Muscle layer of colon (tissue), 2 donors: Measurements from ENCODE around the gene OAS2.

ENCODE experiments used
- H3K27ac ChIP-seq: one replicate; pipeline ENCODE4 v1.7.0; 2013; ENCODE audit warnings: low read depth, mild to moderate bottlenecking, low read length, moderate library complexity
- H3K27me3 ChIP-seq, 2 donors: one replicate each; pipeline ENCODE4 v1.7.0; 2013; ENCODE audit warnings: low read length in 2 of 2, mild to moderate bottlenecking in 2 of 2; ENCODE audit not compliant: insufficient read depth in 2 of 2, control insufficient read depth in 1 of 2
- H3K36me3 ChIP-seq: one replicate; pipeline ENCODE4 v1.7.0; 2013; ENCODE audit warnings: mild to moderate bottlenecking, low read length; ENCODE audit not compliant: insufficient read depth
- H3K4me1 ChIP-seq: one replicate; pipeline ENCODE4 v1.7.0; 2013; ENCODE audit warnings: mild to moderate bottlenecking, low read length; ENCODE audit not compliant: insufficient read depth
- H3K4me3 ChIP-seq, 2 donors: one replicate each; pipeline ENCODE4 v1.7.0; 2013; ENCODE audit warnings: low read length in 2 of 2, low read depth in 1 of 2, mild to moderate bottlenecking in 1 of 2, moderate library complexity in 1 of 2
- H3K9ac ChIP-seq: one replicate; pipeline ENCODE4 v1.7.0; 2013; ENCODE audit warnings: low read length
- H3K9me3 ChIP-seq: one replicate; pipeline ENCODE4 v1.7.0; 2013; ENCODE audit warnings: mild to moderate bottlenecking, low read length
- donor health status: abdominal sarcoma.
- donor health status: Adenocarcinoma of cecum.

Gene OAS2

GRCh38 chr12:113039911-113040445 is 61.7 kb downstream of the OAS2 start:
- Histone ChIP-seq H3K9me3 (no peaks in the 10 kb centered on the region), H3K36me3 (no peaks in the 10 kb centered on the region), H3K9ac (no peak overlapping the region), H3K4me1 (no peaks in the 10 kb centered on the region), H3K27ac (no peak overlapping the region), H3K4me3 (no peak overlapping the region), H3K27me3 (no peaks in the 10 kb centered on the region)

- Histone ChIP-seq H3K27me3 (no peaks in the 10 kb centered on the region), H3K27ac (no peak overlapping the region), H3K9me3 (no peaks in the 10 kb centered on the region), H3K9ac (no peak overlapping the region), H3K36me3 (no peaks in the 10 kb centered on the region), H3K4me1 (no peaks in the 10 kb centered on the region), H3K4me3 (no peak overlapping the region)
These were observed 62.4 kb downstream of the OAS2 start for GRCh38 chr12:113040722-113041171.

GRCh38 chr12:113041560-113041959 is 63.2 kb downstream of the OAS2 start:
- Histone ChIP-seq H3K4me3 (no peak overlapping the region), H3K27me3 (no peaks in the 10 kb centered on the region), H3K4me1 (no peaks in the 10 kb centered on the region), H3K27ac (no peak overlapping the region), H3K9ac (no peak overlapping the region), H3K36me3 (no peaks in the 10 kb centered on the region), H3K9me3 (no peaks in the 10 kb centered on the region)

GRCh38 chr12:113043240-113043639 is 64.9 kb downstream of the OAS2 start:
- no peak overlapping the region for H3K9ac ChIP-seq
- H3K4me3 ChIP-seq, result no peak overlapping the region
- H3K4me1 ChIP-seq, result no peaks in the 10 kb centered on the region
- no peaks in the 10 kb centered on the region for H3K36me3 ChIP-seq
- no peak overlapping the region for H3K27ac ChIP-seq
- H3K9me3 ChIP-seq, result no peaks in the 10 kb centered on the region
- no peaks in the 10 kb centered on the region for H3K27me3 ChIP-seq

- H3K27ac ChIP-seq, result no peak overlapping the region
These were observed 66.2 kb downstream of the OAS2 start for GRCh38 chr12:113044516-113044915.

GRCh38 chr12:113048716-113049127 is 70.4 kb downstream of the OAS2 start:
- Histone ChIP-seq H3K27ac (no peak overlapping the region), H3K9ac (no peak overlapping the region), H3K4me1 (no peaks in the 10 kb centered on the region), H3K36me3 (no peaks in the 10 kb centered on the region), H3K4me3 (no peak overlapping the region), H3K27me3 (peaks cover 0 to 6% of the 10 kb centered on the region in 2 donors), H3K9me3 (no peaks in the 10 kb centered on the region)

More at GRCh38 chr12:113044516-113044915, 66.2 kb downstream of the OAS2 start:
- Histone ChIP-seq H3K36me3 (no peaks in the 10 kb centered on the region), H3K9me3 (no peaks in the 10 kb centered on the region), H3K27me3 (peaks cover 0 to 3% of the 10 kb centered on the region in 2 donors), H3K4me1 (no peaks in the 10 kb centered on the region), H3K4me3 (no peak overlapping the region), H3K9ac (no peak overlapping the region)

GRCh38 chr12:113049976-113050742 is 71.8 kb downstream of the OAS2 start:
- peaks cover 0 to 6% of the 10 kb centered on the region in 2 donors for H3K27me3 ChIP-seq
- H3K9me3 ChIP-seq, result no peaks in the 10 kb centered on the region
- H3K9ac ChIP-seq, result no peak overlapping the region
- H3K27ac ChIP-seq, result no peak overlapping the region
- no peaks in the 10 kb centered on the region for H3K36me3 ChIP-seq
- H3K4me1 ChIP-seq, result no peaks in the 10 kb centered on the region
- no peak overlapping the region for H3K4me3 ChIP-seq

GRCh38 chr12:113050795-113051194 is 72.5 kb downstream of the OAS2 start:
- no peaks in the 10 kb centered on the region for H3K4me1 ChIP-seq

GRCh38 chr12:113051759-113052158 is 73.4 kb downstream of the OAS2 start:
- H3K4me3 ChIP-seq, result no peak overlapping the region
- no peaks in the 10 kb centered on the region for H3K36me3 ChIP-seq
- no peaks in the 10 kb centered on the region for H3K4me1 ChIP-seq
- H3K9ac ChIP-seq, result no peak overlapping the region
- no peaks in the 10 kb centered on the region for H3K9me3 ChIP-seq
- peaks cover 8 to 20% of the 10 kb centered on the region in 2 donors for H3K27me3 ChIP-seq
- H3K27ac ChIP-seq, result no peak overlapping the region

More at GRCh38 chr12:113050795-113051194, 72.5 kb downstream of the OAS2 start:
- Histone ChIP-seq H3K9me3 (no peaks in the 10 kb centered on the region), H3K27me3 (peaks cover 2 to 11% of the 10 kb centered on the region in 2 donors), H3K27ac (no peak overlapping the region), H3K36me3 (no peaks in the 10 kb centered on the region), H3K9ac (no peak overlapping the region), H3K4me3 (no peak overlapping the region)

GRCh38 chr12:113052326-113052725 is 74.0 kb downstream of the OAS2 start:
- Histone ChIP-seq H3K27me3 (peaks cover 8 to 26% of the 10 kb centered on the region in 2 donors), H3K27ac (no peak overlapping the region), H3K4me3 (no peak overlapping the region), H3K9me3 (no peaks in the 10 kb centered on the region), H3K36me3 (no peaks in the 10 kb centered on the region), H3K9ac (no peak overlapping the region), H3K4me1 (no peaks in the 10 kb centered on the region)

- no peaks in the 10 kb centered on the region for H3K9me3 ChIP-seq
- H3K9ac ChIP-seq, result no peak overlapping the region
- H3K36me3 ChIP-seq, result no peaks in the 10 kb centered on the region
- no peaks in the 10 kb centered on the region for H3K4me1 ChIP-seq
- peaks cover 8 to 33% of the 10 kb centered on the region in 2 donors for H3K27me3 ChIP-seq
- H3K4me3 ChIP-seq, result no peak overlapping the region
- H3K27ac ChIP-seq, result no peak overlapping the region
These were observed 76.7 kb downstream of the OAS2 start for GRCh38 chr12:113054948-113055486.
